Gastrocnemius medialis (tissue), 4 donors: ENCODE data around the gene NME5. TPM values are rescaled to one million over a fixed set of nuclear protein-coding genes. Genes with fewer than 3 reads are reported as not detected.

Source experiments
- ATAC-seq, 2 donors: fragments of 150-250 bp; one replicate each; pipeline ENCODE4 v1.9.1; 2016
- DNase-seq, 2 donors: peaks; one replicate each; pipeline ENCODE4 v3.0.0-alpha.2; 2019
- H3K27ac ChIP-seq, 4 donors: fragments of 200-600 bp; sonication (generic); 1 replicate in 1 of 4; 2 replicates in 3 of 4; pipeline ENCODE4 v1.5.1; 2016 to 2018; ENCODE audit warnings: mild to moderate bottlenecking in 2 of 4, moderate library complexity in 1 of 4
- H3K27me3 ChIP-seq, 3 donors: fragments of 200-600 bp; sonication (generic) in 2 of 3; 1 replicate in 1 of 3; 2 replicates in 2 of 3; pipeline versions ENCODE4 v1.5.1 to v1.6.0; 2016 to 2019; ENCODE audit warnings: mild to moderate bottlenecking in 1 of 3, moderate library complexity in 1 of 3
- H3K36me3 ChIP-seq, 2 donors: fragments of 200-600 bp; sonication (generic) in 1 of 2; one replicate each; pipeline ENCODE4 v1.5.1; 2017 to 2018
- H3K4me1 ChIP-seq, 2 donors: fragments of 200-600 bp; sonication (generic) in 1 of 2; one replicate each; pipeline ENCODE4 v1.5.1; 2016 to 2017; ENCODE audit warnings: mild to moderate bottlenecking in 2 of 2
- H3K4me3 ChIP-seq, 4 donors: fragments of 200-600 bp; sonication (generic) in 3 of 4; 1 replicate in 1 of 4; 2 replicates in 3 of 4; pipeline ENCODE4 v1.5.1; 2016 to 2019; ENCODE audit warnings: mild to moderate bottlenecking in 2 of 4
- H3K9me3 ChIP-seq, 3 donors: fragments of 200-600 bp; sonication (generic) in 2 of 3; 1 replicate in 1 of 3; 2 replicates in 2 of 3; pipeline ENCODE4 v1.5.1; 2016 to 2019
- CTCF ChIP-seq, 5 experiments: fragments of 450-650 bp in 3 of 5; fragments of 200-600 bp in 2 of 5; sonication (generic) in 2 of 5; IDR thresholded peaks in 4 of 5; conservative IDR thresholded peaks in 1 of 5; 1 replicate in 4 of 5; 2 replicates in 1 of 5; pipeline ENCODE4 v1.5.1; 2016 to 2019; ENCODE audit warnings: antibody characterized with exemption in 5 of 5, mild to moderate bottlenecking in 3 of 5, moderate library complexity in 3 of 5
- POLR2A ChIP-seq, 2 donors: fragments of 450-650 bp; IDR thresholded peaks; one replicate each; pipeline ENCODE4 v1.6.1; 2017; ENCODE audit warnings: antibody characterized with exemption in 2 of 2, mild to moderate bottlenecking in 2 of 2, moderate library complexity in 2 of 2
- in situ Hi-C, 4 donors: fragments of 200-750 bp; cut with MboI; loops; one replicate each; pipeline versions ENCODE4 v1.15.0 to v1.8.0; 2017; ENCODE audit warnings: low sequenced_read_pairs in 4 of 4
- intact Hi-C: fragments of 100-400 bp; cut with DNase I; formaldehyde crosslinking; loops from one replicate; pipeline ENCODE4 v1.15.1; 2023; ENCODE audit warnings: low total_unique reads
- total RNA-seq, 4 donors: library from RNA; depleted of rRNA; stranded (reverse); fragments of >200 nt; gene quantifications; one replicate each; pipeline versions ENCODE4 v1.1.0 to v1.2.3, GENCODE V29; 2016

Gene NME5
- total RNA-seq, 4 donors from 2014 or later, result 0.51 TPM; not detected in 2

DNA sequence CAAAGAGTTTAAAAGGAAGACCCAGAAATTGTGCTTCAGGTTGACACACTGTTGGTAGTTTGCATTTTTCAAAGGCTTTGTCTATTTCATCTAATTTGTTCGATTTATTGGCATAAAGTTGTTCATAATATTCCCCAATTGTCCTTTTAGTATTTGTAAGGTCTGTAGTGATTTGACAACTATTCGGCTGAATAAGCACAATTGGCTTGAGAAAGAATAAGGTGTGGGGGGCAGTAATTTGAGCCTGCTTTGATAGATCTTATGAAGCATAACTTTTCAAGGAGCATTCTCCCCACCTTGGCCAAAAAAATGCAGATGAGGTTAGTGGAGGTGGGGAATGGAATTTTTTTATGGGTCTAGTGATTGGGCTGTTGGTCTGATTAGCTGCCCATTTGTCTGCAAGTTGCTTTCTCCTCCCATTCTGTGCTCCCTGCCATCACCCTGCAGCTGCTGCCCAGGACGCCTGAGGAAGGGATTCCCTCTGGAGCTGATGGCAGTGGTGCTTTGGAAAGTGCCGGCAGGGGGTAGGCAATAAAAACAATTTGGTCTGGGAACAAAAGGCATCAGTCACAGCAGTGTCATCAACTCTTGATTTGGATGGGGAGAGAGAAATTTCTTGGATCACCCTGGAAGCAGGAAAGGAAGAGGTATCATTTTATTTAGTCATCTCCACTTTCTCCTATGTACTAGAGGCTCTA lies 28.8 kb downstream of the NME5 start:
- in situ Hi-C loops (no loop called here), intact Hi-C loops (no loop called here)
- H3K36me3 ChIP-seq, result no peaks in the 10 kb centered on the region
- no peak overlapping the region for H3K4me3 ChIP-seq
- no peaks in the 10 kb centered on the region for H3K4me1 ChIP-seq
- DNase-seq, result no peak
- no peak overlapping the region for H3K27ac ChIP-seq
- H3K27me3 ChIP-seq, result peaks cover 0 to 8% (median 0%) of the 10 kb centered on the region in 3 donors
- H3K9me3 ChIP-seq, result no peaks in the 10 kb centered on the region
- TF ChIP-seq CTCF (IDR thresholded peaks at IDR 0.05 in 4 of 5, conservative IDR thresholded peaks at IDR 0.05 in 1 of 5), result no peak
- TF ChIP-seq POLR2A (IDR thresholded peaks at IDR 0.05), result no peak
- no peak for ATAC-seq

DNA sequence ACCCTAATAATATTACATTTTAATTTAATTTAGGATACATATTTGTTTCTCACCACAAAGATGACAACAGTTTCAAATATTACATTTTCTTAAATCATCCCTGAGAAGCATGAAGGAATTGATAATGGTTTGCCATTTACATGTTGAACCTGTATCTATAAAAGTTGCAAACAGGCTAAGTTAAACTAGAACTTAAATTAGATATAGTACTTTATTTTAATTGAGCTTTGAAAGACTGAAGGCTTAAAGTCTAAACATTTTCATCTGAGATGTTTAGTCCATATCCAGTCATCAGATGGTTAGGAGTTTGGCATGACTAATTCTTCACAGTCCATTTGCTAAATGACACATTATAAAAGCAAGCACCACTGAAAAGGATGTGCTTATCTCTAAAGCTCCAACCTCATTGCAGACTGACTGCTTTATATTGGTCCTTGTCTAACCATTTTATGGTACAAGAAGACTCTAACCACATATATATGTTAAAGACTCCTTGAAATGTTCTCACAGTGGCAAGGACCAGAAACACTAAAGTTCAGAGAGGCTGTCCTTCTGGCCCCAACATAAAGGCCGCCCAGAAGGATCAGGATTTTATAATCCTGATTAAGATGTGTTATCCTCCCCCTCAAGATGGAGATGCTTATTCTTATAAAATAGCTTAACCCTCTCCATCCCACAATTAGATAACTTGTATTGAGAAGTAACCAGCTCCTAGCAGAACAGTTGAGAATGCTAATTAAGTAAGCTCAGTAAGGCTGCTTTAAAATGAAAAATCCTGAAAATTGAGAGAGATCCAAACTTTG lies 29.6 kb downstream of the NME5 start:
- DNase-seq (no peak), ATAC-seq (no peak)
- TF ChIP-seq CTCF (IDR thresholded peaks at IDR 0.05 in 4 of 5, conservative IDR thresholded peaks at IDR 0.05 in 1 of 5) (no peak), POLR2A (IDR thresholded peaks at IDR 0.05) (no peak)
- intact Hi-C loops, result no loop called here
- H3K9me3 ChIP-seq, result no peaks in the 10 kb centered on the region
- H3K36me3 ChIP-seq, result no peaks in the 10 kb centered on the region
- no peak overlapping the region for H3K27ac ChIP-seq
- H3K4me1 ChIP-seq, result no peaks in the 10 kb centered on the region
- no peak overlapping the region for H3K4me3 ChIP-seq
- H3K27me3 ChIP-seq, result peaks cover 0 to 8% (median 0%) of the 10 kb centered on the region in 3 donors
- in situ Hi-C loops, result no loop called here

GRCh38 chr5:138107213-138107612 lies 32.0 kb downstream of the NME5 start:
- in situ Hi-C loops, result no loop called here
- Histone ChIP-seq H3K36me3 (no peaks in the 10 kb centered on the region), H3K4me3 (no peak overlapping the region), H3K9me3 (no peaks in the 10 kb centered on the region), H3K27me3 (peaks cover 0 to 8% (median 0%) of the 10 kb centered on the region in 3 donors), H3K27ac (no peak overlapping the region), H3K4me1 (no peaks in the 10 kb centered on the region)
- no peak for DNase-seq
- no peak for ATAC-seq
- TF ChIP-seq POLR2A (IDR thresholded peaks at IDR 0.05) (no peak), CTCF (IDR thresholded peaks at IDR 0.05 in 4 of 5, conservative IDR thresholded peaks at IDR 0.05 in 1 of 5) (no peak)
- intact Hi-C loops, result no loop called here

GRCh38 chr5:138105709-138106108 lies 33.5 kb downstream of the NME5 start:
- in situ Hi-C loops, result no loop called here
- ATAC-seq, result no peak
- intact Hi-C loops, result no loop called here

More at GRCh38 chr5:138105709-138106108, 33.5 kb downstream of the NME5 start:
- TF ChIP-seq POLR2A (IDR thresholded peaks at IDR 0.05) (no peak), CTCF (IDR thresholded peaks at IDR 0.05 in 4 of 5, conservative IDR thresholded peaks at IDR 0.05 in 1 of 5) (no peak)
- no peaks in the 10 kb centered on the region for H3K4me1 ChIP-seq
- no peak overlapping the region for H3K4me3 ChIP-seq
- H3K27me3 ChIP-seq, result no peaks in the 10 kb centered on the region
- DNase-seq, result no peak
- no peak overlapping the region for H3K27ac ChIP-seq
- H3K36me3 ChIP-seq, result no peaks in the 10 kb centered on the region
- no peaks in the 10 kb centered on the region for H3K9me3 ChIP-seq
